Measurements from ENCODE around the gene CREB1. TPM values are rescaled to one million over a fixed set of nuclear protein-coding genes. Genes with fewer than 3 reads are reported as not detected.

The CREB1 gene
- total and polyA plus RNA-seq, 2 donors (not counting 3 experiments of a cell fraction or from before 2014, with no cell fraction given), result 31.0 to 71.1 TPM

GRCh38 chr2:207558079-207558491 is 28.3 kb downstream of the CREB1 start:
- POLR2A ChIA-PET, result no interaction called here
- H3K4me3 ChIP-seq (replicated peaks in 1 of 3; ENCODE audit: insufficient read depth in 1 of 3, low read depth in 1 of 3, low read length in 3 of 3), result no peak overlapping the region
- CTCF ChIA-PET, result interaction anchor here (0.6 to 1.0 kb wide), 2 partner anchors 25 to 696 kb away, joined by 3 read pairs; no protein-coding TSS in a partner anchor
- no peaks in the 10 kb centered on the region for H4K20me1 ChIP-seq (replicated peaks; ENCODE audit: control insufficient read depth, extremely low read depth, insufficient read depth, low read length)
- H3K9me1 ChIP-seq (replicated peaks; ENCODE audit: control insufficient read depth, extremely low read depth, insufficient read depth, low read length), result peaks cover 2% of the 10 kb centered on the region
- FAIRE-seq (no peak), DNase-seq (ENCODE audit: low read depth, low spot score) (no peak)
- no TSS peak for BruUV-seq (replicated peaks)
- no peaks in the 10 kb centered on the region for H3K27me3 ChIP-seq (ENCODE audit: control insufficient read depth in 2 of 2, insufficient read depth in 2 of 2, low read length in 2 of 2)
- intact Hi-C loops (cut with micrococcal nuclease) (no loop called here), dilution Hi-C loops (cut with MboI; ENCODE audit: extremely low pct_ligation_motif_present, low sequenced_read_pairs) (no loop called here)
- H3K4me2 ChIP-seq (ENCODE audit: insufficient read depth, low read length), result no peak overlapping the region
- H2AFZ ChIP-seq (ENCODE audit: low read depth, low read length), result no peak overlapping the region
- no peaks in the 10 kb centered on the region for H3K9me3 ChIP-seq (replicated peaks; ENCODE audit: control insufficient read depth, insufficient read depth, low read length)
- no peak overlapping the region for H3K9ac ChIP-seq (replicated peaks; ENCODE audit: extremely low read depth, insufficient read depth, low read length)
- peaks cover 12% of the 10 kb centered on the region for H3K79me2 ChIP-seq (ENCODE audit: control insufficient read depth, insufficient read depth, low read length)
- TF ChIP-seq CTCF (IDR thresholded peaks at IDR 0.05; ENCODE audit: extremely low read depth in 1 of 2, insufficient read depth in 1 of 2, low read depth in 1 of 2, low read length in 2 of 2) (no peak), MAX (IDR thresholded peaks at IDR 0.05; ENCODE audit: insufficient read depth, insufficient read length) (no peak), FOS (IDR thresholded peaks at IDR 0.05; ENCODE audit: borderline replicate concordance, insufficient read depth, low read length) (no peak), MYC (IDR thresholded peaks at IDR 0.05; ENCODE audit: low read depth, low read length) (no peak), GATA2 (IDR thresholded peaks at IDR 0.05; ENCODE audit: insufficient read depth, insufficient read length, low read depth, low read length) (no peak), POLR2AphosphoS5 (IDR thresholded peaks at IDR 0.05; ENCODE audit: insufficient read depth, low read depth, low read length) (no peak), EZH2 (IDR thresholded peaks at IDR 0.05; ENCODE audit: borderline replicate concordance, low read depth, low read length, severe bottlenecking) (no peak), JUN (IDR thresholded peaks at IDR 0.05; ENCODE audit: borderline replicate concordance, insufficient read depth, insufficient read length, low read depth) (no peak), POLR2A (IDR thresholded peaks at IDR 0.05; ENCODE audit: low read depth, low read length) (no peak)
- peaks cover 5% of the 10 kb centered on the region in 2 experiments for H3K36me3 ChIP-seq (ENCODE audit: control insufficient read depth in 2 of 2, extremely low read depth in 1 of 2, insufficient read depth in 2 of 2, low read length in 2 of 2)
- no peak overlapping the region for H3K27ac ChIP-seq (ENCODE audit: insufficient read depth, low read depth, low read length)
- peaks cover 19% of the 10 kb centered on the region for H3K4me1 ChIP-seq (ENCODE audit: control insufficient read depth, extremely low read depth, insufficient read depth, low read length)
